Measurements from ENCODE around the gene EML4.

The EML4 gene

DNA sequence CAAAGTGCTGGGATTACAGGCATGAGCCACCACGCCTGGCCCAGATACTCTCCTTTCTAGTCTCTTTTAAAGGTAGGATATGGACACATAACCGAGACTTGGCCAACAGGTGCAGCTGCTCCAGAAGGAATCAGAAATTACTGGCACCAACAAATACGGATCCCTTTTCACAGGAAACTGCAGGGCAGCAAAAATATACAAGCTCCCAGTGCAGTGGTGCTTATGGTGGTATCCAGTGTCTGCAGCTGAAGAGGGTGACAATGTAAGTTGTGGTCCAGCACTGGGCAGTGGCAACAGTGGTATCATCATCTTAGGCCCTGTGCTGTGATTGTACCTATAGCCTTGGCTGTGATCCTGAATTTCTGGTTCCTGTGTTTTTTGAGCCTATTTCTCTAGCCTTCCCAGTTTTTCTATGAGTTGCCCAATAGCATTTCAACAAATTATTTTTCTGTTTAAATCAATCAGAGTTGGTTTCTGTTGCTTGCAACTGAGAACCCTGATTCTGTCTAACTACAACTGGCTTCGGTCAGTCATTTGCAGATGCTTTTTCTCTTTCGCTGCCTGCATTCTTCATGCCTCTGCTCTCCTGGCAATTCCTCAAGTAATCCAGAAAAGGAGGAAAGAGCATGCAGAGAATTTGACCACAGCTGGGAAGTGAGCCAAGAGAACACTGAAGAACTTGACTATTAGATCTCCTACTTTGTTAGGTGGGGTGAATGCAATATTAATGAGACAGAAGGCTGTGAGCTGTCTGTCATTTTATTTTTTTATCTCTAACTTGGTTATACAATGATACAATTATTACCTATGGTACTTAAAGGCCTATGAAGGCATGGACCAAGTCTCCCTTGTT lies 30.8 kb upstream of the EML4 start:
- DNase-seq, result peak; percentile 100

DNA sequence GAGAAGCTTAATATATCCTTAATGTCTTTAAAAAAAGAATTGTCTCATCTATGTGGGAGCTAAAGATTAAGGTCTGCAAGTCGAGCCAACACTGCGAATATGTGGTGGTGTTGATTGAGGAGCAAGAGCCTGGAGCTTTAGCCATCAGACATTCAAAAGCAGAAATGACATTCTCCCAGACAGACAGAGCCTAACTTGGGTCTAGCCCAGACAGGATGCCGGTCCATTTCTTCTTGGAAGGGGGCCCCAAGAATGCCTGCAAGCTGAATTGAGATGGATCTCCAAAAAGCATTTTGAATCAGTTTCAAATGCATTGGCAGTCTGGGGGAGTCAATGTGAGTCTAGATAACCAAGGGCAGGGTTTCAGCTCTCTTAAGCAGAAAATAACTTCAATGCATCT lies 30.1 kb upstream of the EML4 start:
- DNase-seq, result peak; percentile 67

DNA sequence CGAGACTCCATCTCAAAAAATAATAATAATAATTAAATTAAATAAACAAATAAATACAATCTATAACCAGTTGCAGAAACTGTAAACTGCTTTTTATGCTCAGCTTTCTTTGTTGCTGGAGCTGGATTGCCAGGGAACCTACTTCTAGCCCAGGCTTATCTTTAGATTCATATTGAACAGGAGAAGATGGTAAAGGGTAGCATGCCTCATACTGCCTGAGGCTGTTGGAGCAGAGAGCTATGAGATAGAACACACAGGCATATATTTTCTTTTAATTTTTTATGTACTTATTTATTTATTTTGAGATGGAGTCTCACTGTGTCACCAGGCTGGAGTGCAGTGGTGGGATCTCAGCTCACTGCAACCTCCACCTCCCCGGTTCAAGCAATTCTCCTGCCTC lies 28.7 kb upstream of the EML4 start:
- DNase-seq, result no peak

- peak; percentile 98 for DNase-seq
Measured at GRCh38 chr2:42141687-42142546, 27.2 kb upstream of the EML4 start.

DNA sequence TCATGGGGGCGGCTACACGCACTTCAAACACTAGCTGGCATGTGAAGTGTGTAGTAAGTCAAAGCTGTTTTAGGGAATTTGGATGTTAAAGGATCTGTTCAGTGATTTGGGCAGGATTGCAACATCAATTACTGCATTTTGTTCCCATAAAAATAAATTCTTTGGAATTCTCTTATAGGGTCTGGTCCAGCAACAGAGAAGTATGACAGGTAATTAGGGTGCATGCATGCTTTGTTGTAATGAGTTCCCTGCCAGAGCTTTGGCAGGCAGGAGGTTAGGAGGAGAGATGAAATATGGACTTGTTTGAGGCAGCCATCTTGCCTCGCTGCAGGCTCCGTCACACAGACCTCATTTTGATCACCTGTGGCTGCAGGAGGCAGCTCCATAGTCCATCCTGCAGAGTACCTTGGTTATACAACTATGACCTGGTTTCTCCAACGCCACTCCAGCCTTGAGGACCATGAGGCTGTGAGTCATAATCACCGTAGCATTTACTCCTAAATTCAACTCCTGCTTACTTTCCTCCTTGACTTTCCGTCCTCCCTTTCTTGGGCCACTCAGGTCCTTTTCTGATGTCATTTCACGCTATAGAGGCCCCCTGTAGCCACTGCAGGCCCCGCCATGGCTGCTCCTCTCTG lies 26.5 kb upstream of the EML4 start:
- no peak for DNase-seq

GRCh38 chr2:42147641-42148274 lies 21.4 kb upstream of the EML4 start:
- DNase-seq, result peak; percentile 81

- no peak for DNase-seq
Measured at GRCh38 chr2:42150159-42150558, 19.0 kb upstream of the EML4 start.

DNA sequence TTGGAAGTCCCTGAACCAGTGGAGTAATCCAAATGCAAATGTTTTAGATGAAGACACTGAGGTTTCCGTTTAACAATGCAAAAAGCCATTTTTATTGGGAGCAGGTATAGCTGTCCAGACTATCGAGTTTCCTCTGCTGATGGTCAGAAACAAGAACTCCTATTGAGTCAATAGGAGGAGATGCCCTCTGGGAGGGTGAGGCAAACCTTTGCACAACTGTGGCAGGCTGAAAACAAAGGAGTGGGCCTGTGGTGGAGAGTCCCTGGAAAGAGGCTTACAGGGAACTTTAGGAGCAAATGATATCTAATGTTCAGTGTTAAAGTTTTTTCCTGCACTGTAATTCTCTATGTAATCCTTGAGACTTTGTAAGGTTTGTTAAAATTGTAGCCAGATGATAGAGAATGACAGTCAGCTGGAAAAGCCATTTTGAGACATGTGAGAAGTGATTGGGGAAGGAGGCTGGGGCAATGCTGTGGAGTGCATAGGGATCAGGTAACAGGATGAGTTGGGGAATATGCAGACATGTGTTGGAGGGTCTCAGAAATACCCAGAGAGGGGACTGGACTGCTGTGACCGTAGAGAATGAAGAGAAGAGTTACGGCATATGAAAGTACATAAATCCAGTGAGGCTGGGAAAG lies 15.1 kb upstream of the EML4 start:
- DNase-seq, result no peak

GRCh38 chr2:42156721-42157120 lies 12.4 kb upstream of the EML4 start:
- DNase-seq, result no peak

DNA sequence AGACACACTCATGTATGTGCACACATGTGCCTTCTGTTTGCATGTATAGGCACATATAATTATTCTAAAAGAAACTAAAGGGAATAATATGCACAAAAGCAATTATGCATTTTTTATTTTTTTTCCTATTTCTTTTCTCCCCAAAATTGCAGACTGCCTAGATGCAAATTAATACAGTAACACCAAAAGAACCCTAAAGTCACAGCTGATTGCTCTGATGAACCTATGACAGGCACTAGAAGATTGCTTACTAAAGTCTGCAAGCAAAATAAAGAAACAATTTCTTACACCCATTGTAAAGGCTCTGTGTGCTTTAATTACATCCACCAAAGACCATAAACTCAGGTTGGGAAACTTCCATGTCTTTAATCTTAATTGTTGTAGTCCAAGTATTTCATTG lies 7.7 kb upstream of the EML4 start:
- no peak for DNase-seq

GRCh38 chr2:42163444-42164045 lies 5.6 kb upstream of the EML4 start:
- peak; percentile 55 for DNase-seq

DNA sequence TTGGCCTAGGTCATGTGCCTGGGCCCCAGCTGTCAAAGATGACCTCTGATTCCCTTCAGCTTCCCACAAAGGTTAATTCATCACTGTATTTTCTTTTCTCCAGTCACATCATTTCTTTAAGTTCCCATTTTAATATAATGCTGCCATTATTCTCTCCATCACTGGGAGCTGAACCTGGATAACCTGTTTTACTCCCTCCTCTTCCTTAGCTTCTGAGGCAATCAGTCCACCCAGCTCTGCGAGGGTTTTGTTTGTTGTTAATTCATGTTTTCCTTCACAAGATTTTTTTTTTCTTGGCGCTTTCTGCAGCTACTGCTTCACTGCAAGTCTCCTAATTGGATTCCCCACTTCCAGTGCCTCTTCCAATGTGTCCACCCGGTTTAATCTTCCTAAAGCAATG lies 5.1 kb upstream of the EML4 start:
- DNase-seq, result no peak

DNA sequence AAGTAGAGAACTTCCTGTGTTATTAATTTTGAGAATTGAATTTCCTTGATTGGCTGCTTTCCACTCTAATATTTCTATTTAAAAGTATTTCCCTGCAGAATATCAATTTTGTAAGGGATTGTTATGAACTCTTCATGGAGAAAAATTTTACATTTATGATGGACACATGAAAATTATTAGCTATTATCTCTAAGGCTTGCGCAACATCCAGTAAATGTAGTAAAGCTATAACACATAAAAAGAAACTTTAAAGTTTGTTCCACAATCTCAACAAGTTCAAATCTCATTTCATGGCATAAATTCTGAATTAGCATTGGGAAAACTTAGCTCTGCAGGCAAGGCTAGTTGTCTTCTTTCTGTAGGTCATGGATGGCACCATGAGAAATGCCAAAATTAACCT lies 4.2 kb upstream of the EML4 start:
- DNase-seq, result no peak

- peak; percentile 40 for DNase-seq
Measured at GRCh38 chr2:42167458-42167857, 1.7 kb upstream of the EML4 start.

DNA sequence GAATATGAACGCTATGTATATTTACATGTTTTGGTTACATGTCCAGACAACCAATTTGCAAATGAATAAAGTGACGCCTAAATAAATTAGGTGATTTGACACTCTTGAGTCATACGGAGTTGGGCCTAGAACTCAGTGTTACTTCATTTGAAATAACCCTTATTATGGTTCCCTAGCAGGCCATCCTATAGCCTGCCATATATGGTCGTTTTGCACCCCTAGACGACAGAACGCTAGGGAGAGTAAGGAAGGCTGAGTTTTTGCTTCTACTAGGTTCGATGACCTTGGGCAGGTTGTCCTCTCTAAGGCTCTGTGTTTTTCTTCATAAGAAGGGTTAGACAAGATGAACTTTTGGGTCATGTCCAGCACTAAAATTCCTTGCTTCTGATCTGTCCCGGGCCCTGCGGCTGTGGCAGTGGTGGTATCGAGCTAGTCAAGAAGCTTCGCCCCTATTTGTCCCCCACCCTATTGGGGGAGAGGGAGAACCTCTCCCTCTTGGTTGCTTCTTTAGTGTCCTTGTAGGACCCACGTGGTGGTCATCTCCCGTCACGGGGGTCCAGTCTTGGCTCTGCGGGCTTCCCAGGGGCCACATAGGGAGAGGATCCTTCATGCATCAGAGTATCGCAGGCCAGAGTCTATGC lies 574 bp upstream of the EML4 start:
- DNase-seq, result no peak

GRCh38 chr2:42169874-42170521 lies 845 bp downstream of the EML4 start:
- no peak for DNase-seq

GRCh38 chr2:42170619-42171395 lies 1.7 kb downstream of the EML4 start:
- no peak for DNase-seq

DNA sequence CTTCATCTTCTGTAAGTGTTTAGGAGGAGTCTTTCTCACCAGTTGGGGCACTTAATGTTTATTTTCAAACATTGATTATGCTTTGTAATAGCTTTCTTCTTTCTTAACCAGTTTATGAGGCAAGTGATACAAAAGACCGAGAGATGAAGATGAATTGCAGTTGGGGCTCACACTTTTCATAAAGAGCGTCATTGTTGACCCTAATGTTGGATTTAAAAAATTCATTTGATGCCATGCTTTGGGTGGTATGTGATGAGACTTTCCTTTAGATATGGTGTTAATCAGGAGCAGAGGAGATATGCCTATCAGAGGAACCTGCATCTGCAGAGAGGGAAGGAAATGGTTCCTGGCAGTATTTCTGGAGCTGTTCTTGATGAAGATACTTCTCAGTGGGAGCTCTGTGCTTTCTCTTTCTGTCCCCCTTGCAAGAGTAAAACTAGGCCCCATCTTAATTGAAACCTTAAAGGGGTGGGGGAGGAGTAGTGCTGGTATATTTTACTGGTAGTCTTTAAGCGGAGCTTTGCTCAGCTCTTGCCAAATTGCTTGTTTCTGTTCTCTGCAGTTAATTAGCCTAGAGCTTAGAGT lies 2.3 kb downstream of the EML4 start:
- peak; percentile 68 for DNase-seq

DNA sequence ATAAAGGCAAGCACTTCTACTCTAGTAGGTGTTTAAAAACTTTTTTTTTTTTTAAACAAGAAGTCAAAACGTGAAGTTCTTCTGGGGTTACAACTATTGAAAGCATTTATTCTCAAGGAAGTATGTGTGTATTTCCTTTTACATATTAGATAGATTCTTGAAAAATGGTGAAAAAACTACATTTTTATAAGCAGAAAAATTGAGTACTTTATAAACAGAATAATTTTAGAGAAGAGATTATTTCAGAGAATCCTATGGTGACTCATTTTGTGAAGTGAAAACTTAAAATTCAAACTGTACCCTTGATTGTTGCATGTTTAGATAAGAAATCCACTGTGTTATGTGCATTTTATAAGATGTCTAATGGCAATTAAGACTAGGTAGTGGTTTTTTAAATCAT lies 2.9 kb downstream of the EML4 start:
- DNase-seq, result no peak

GRCh38 chr2:42172566-42172965 lies 3.4 kb downstream of the EML4 start:
- DNase-seq, result no peak

All from fibroblast of upper back skin (primary cell).